Spleen (tissue), 7 donors: ENCODE data around the gene FHIT.

Experiments
- POLR2A ChIP-seq, 3 donors: fragments of 450-650 bp; IDR thresholded peaks; one replicate each; pipeline ENCODE4 v1.5.1; 2017; ENCODE audit warnings: antibody characterized with exemption in 3 of 3, mild to moderate bottlenecking in 1 of 3
- TF ChIP-seq, protein P1 (sequence below), 11 experiments: fragments of 200-600 bp in 7 of 11; fragments of 450-650 bp in 4 of 11; sonication (generic) in 4 of 11; IDR thresholded peaks in 8 of 11; conservative IDR thresholded peaks in 3 of 11; 1 replicate in 7 of 11; 2 replicates in 4 of 11; pipeline versions ENCODE4 v1.4.0 to v1.8.0; 2016 to 2021; ENCODE audit warnings: antibody characterized with exemption in 11 of 11, inconsistent platforms in 4 of 11, mild to moderate bottlenecking in 1 of 11
- donor health status: DM: no; HTN: no; CAD: no; lungs with moderate emphysema.
- donor health status: DM: no; HTN: no; CAD: no.
- donor health status: DM: no; HTN: no; CAD: no.

DNA sequence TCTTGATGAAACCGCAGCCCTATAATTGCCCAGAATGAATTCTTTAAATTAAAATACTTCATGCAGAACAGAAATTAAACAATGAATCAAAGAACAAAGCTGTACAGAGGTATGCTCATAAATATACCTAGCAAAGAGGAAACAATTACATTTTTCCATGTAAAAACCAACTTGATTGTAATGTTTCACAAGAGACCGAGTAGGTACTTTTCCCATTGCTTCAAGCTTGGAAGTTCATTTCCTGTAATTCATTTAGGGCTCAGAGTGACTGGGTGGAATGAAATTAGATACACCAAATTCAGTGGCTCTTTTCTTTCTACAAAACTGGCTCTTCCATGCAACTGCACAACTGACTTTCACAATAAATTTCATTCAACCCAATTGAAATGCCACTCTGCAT lies 51.4 kb downstream of the FHIT start:
- TF ChIP-seq, protein P1, sequence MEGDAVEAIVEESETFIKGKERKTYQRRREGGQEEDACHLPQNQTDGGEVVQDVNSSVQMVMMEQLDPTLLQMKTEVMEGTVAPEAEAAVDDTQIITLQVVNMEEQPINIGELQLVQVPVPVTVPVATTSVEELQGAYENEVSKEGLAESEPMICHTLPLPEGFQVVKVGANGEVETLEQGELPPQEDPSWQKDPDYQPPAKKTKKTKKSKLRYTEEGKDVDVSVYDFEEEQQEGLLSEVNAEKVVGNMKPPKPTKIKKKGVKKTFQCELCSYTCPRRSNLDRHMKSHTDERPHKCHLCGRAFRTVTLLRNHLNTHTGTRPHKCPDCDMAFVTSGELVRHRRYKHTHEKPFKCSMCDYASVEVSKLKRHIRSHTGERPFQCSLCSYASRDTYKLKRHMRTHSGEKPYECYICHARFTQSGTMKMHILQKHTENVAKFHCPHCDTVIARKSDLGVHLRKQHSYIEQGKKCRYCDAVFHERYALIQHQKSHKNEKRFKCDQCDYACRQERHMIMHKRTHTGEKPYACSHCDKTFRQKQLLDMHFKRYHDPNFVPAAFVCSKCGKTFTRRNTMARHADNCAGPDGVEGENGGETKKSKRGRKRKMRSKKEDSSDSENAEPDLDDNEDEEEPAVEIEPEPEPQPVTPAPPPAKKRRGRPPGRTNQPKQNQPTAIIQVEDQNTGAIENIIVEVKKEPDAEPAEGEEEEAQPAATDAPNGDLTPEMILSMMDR (IDR thresholded peaks at IDR 0.05 in 8 of 11, conservative IDR thresholded peaks at IDR 0.05 in 3 of 11) = no peak
- TF ChIP-seq POLR2A (IDR thresholded peaks at IDR 0.05) = no peak
